Measurements from ENCODE around the gene GALK2.
"Not testable (repeated sequence)": the region's sequence is repeated elsewhere in the genome, so short reads cannot be mapped to it uniquely, and the experiment has no call there.

Gene GALK2

DNA sequence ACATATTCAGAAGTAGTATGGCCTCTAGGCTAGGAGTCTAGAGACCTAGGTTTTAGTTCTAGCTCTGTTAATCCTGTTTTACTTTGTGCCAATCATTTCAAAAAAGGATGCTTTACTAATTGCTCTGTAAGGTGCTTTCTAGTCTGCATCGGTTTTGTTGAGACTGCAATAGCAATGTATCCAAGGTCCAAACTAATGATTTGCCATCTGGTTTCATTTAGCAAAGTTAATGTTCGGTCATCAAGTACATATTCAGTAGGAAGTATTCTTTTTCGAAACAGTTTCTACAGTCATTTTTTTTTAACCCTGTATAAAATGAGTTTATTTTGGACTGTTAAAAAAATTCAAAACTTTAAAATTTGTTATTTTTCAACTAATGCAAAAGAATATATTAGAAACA lies 2.0 kb upstream of the GALK2 start:
- no peak for DNase-seq

DNA sequence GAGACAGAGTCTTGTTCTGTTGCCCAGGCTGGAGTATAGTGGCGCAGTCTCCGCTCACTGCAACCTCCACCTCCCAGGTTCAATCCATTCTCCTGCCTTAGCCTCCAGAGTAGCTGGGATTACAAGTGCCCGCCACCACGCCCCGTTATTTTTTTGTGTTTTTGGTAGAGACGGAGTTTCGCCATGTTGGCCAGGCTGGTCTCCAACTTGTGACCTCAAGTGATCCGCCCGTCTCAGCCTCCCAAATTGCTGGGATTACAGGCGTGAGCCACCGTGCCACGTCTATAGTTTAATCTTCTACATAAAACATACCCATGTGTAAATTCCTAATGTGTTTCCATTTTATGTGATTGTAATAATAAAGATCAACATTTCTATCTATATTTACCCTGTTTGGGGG lies 1.7 kb downstream of the GALK2 start:
- no peak for DNase-seq

DNA sequence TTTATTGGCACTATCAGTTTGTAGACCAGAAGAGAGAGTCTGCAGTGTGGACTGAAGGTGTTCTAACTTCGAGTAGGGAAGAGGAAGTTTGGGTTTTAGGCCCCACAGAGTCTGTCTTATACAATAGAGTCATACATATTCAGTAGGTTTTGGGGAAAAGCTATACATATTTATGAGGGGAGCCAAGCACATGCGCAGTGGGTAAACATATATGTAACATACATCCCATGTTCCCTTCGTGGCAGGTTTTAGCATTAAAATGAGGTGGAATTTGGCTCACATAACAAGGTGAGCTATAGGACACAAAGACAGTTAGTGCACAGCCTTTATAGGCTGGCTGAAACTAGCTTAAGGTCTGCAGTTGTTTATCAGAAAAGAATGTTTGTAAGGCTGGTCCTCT lies 4.9 kb downstream of the GALK2 start:
- no peak for DNase-seq

DNA sequence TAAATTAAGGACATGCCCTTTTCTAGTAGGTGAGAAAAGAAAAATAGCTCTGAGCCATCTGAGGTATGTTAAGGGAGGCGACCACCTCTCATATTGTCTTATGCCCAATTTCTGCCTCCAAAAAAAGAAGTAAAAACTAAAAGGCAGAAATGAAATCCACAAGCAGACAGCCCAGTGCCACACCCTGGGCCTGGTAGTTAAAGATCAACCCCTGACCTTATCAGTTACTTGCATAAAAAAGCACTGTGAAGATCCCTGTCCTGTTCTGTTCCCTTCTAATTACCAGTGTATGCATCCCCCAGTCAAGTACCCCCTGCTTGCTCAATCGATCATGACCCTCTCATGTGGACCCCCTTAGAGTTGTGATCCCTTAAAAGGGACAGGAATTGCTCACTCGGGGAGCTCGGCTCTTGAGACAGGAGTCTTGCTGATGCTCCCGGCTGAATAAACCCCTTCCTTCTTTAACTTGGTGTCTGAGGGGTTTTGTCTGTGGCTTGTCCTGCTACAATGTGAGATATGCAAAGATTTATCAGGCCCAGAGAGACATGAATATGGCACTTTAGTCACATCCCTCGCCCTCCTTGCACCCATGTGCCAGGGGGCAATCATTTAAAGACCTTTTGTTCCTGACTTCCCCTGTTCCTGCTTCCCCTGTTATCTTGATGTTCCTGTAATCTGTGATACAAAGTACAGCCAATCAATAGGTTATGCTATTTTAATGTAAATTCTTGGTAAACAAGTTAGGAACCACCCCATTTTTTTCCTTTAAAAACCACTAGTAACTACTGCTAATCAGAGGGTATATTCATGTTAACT lies 5.7 kb downstream of the GALK2 start:
- not testable (repeated sequence) for DNase-seq

DNA sequence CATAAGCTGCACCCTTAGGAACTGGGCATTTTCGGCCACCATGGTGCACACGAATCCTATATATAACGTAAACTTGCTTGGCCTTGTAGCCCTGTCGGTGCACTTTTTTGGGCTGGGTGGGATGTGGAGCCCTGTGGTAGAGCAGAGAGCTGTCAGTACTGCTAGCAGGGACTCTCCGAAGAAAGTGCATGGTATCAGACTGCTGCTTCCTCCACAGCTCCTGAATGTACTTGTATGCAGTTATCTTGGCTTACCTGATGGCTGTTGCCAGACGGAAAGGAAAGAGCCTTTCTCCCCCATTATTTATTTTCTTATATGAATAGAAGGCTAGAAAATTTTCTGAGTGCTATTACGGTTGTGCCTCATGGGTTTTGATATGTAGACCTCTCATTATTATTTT lies 8.4 kb downstream of the GALK2 start:
- DNase-seq = no peak

DNA sequence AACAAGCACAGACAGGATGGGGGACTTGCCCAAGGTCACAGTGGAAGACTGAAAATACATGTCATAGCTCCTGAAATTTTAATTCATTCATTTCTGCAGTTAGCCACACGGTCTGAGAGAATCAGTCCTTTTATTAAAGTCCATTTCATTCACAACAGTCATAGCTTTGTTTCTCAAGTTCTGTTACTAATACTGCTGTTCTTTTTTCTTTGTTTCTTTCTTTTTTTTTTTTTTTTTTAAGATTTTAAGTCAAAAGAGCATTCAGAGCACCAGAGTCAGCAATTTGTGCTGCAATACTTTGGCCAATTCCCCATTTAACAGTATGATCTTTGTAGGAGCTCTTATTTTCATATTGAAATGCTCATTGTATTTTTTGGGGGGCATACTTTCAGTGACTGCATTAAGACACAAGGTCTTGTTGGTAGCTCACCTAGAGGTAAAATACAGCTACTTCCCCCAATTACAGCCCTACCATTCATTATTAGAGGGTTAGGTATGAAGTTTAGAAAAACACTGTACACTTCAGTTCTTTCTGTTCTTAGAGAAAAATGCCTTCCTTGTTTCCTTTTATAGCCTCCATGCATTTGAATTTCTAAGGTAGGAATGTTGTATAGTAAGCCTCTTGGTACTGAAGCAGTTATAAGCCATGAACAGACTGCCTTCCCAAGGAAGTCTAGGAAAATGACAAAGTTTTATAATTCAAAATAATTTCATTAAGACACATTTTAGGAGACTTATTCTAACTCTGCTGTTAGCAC lies 9.6 kb downstream of the GALK2 start:
- DNase-seq = no peak

DNA sequence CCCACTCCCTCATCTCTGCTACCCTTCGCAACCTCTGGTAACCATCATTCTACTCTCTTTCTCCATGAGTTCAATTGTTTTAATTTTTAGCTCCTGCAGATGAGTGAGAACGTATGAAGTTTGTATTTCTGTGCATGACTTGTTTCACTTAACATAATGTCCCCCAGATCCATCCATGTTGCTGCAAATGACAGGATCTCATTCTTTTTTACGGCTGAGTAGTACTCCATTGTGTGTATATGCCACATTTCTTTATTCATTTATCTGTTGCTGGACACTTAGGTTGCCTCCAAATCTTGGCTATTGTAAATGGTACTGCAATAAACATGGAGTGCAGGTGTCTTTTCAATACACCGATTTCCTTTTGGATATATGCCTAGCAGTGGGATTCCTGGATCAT lies 12.1 kb downstream of the GALK2 start:
- no peak for DNase-seq

DNA sequence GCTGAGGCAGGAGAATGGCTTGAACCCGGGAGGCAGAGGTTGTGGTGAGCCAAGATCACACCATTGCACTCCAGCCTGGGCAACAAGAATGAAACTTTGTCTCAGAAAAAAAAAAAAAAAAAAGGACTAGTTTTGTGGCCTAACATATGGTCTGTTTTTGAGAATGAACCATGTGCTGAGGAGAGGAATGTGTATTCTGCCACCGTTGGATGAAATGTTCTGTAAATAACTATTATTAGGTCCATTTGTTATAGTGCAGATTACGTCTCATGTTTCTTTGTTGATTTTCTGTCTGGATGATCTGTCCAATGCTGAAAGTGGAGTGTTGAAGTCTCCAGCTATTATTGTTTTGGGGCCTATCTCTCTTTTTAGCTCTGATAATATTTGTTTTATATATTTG lies 13.7 kb downstream of the GALK2 start:
- not testable (repeated sequence) for DNase-seq

DNA sequence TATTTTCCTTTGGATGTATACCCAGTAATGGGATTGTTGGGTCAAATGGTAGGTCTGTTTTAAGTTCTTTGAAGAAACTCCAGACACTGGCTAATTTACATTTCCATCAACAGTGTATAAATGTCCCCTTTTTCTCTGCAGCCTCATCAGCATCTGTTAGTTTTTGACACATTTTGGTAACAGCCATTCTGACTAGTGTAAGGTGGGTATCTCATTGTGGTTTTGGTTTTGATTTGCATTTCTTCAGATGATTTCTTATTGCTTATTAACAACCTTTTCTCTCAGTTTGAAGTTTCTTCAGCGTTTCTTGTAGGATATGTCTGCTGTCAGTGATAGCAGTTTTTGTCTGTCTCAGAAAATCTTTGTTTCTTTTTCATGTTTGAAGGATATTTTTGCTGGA lies 15.4 kb downstream of the GALK2 start:
- no peak for DNase-seq

DNA sequence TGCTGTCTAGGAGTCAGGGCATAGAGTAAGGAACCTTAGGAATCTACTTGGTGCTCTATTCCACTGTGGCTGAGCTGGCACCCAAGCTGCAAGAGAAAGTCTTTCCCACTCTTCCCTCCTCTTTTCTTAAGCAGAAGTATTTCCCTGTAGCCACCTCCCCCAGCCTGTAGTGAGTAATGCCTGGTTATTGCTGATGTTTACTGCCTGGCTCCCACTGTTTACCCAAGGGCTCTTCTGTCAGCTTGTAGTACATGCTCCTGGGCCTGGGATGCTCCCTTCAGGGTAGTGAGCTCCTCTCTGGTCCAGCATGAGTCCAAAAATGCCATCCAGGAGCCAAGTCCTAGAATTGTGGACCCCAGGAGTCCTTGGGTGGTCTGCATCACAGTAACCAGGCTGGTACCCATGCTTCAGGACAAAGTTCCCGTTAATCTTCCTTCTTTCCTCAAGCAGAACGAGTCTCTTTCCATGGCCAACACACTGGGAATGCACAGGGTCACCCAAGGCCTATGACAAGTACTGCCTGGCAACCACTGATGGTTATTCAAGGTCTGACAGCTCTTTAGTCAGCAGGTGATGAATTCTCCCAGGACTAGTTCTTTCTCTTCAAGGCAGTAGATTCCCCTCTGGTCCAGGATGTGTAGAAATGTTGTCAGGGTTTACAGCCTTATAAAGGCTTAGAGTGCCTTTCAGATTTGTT lies 17.6 kb downstream of the GALK2 start:
- DNase-seq = no peak

DNA sequence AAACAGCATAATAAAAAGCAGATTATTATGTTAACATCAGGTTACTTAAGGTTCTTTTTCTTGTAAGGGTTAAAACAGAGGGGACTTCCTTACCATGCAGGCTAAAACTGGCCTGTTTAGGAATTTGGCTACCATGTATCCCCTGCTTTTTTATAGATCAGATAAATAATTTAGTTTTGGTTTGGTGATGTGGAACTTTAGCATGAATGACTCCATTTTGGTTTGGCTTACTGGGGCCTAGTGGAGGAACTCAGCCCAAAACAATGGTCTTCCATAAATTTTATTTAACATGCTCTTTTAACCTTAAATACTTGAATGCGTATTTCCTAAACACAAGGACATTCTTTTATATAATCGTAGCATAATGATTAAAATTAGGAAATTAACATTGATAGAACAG lies 18.9 kb downstream of the GALK2 start:
- DNase-seq = no peak

DNA sequence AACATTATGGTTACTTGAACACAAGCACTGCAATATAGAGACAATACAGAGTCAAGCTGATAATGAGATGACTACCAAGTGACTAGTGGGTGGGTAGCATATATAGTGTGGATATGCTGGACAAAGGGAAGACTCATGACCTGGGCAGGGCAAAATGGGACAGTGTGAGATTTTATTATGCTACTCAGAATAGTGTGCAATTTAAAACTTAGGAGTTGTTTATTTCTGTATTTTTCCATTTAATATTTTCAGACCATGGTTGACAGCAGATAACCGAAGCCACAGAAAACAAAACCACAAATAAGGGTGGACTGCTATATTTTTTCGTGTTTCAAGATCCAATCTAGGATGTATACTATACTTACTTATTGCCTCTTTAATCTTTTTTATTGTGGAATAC lies 19.6 kb downstream of the GALK2 start:
- no peak for DNase-seq

DNA sequence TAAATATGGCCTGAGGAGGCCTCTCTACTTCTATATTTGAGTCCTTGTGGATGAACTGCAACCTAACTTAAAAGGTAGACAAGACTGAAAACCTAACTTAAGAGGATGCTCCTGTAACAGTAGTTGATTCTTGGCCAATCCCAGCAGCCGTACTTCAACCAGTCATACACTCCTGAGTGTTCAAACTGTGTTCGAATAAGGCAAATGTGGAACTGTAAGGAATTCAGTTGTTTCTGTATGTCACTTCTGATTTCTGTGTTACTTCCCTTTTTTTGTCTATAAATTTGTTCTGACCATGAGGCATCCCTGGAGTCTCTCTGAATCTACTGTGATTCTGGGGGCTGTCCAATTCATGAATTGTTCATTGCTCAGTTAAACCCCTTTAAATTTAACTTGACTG lies 20.5 kb downstream of the GALK2 start:
- DNase-seq = no peak

DNA sequence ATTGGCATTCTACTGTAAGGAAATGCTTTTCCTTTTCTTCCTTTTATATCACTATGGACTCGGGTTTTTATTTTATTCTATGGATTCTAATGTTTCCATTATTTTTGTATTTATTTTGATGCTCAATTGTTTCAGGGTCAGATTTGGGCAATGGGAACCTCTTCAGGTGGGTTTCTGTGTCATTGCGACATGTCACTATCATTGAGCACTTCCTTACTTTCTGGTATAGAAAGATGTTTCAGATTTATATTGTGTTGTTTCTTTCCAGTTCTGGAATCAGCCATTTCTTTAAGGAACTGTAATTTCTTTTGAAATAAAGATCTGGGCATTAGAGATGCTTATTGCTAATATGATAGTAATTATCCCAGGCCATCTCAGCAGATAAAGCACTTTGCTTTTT lies 21.8 kb downstream of the GALK2 start:
- DNase-seq = no peak

DNA sequence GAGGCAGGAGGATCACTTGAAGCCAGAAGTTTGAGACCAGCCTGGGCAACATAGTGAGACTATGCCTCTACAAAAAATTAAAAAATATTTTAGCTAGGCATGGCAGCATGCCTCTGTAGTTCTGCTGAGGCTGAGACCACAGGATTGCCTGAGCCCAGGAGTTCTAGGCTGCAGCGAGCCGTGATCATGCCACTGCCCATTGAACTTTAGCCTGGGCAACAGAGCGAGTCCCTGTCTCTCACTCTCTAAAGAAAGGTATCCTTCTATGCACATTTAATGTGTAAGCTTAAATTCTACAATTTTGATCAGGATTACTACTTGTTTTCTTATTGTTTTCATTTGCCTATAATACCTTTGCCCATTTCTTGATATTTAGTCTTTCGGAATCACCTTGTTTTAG lies 26.8 kb downstream of the GALK2 start:
- no peak for DNase-seq

DNA sequence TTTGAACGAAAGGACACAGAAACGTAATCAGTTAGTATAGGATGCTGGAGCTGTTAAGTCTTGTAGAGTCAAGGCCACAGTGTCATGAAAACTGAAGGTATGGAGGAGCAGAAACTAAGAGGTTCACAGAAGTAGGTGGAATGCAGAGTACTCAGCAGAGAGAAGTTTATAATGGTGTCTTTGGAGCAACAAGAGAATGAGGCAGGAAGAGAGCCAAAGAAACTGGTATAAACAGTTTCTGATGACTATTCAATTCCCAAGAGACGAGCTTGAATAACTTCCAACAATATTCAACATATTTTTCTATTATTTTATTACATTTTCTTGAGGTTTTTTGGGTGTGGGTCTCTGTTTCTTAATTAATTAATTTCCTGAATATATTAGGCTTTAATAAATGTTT lies 29.6 kb downstream of the GALK2 start:
- DNase-seq = no peak

DNA sequence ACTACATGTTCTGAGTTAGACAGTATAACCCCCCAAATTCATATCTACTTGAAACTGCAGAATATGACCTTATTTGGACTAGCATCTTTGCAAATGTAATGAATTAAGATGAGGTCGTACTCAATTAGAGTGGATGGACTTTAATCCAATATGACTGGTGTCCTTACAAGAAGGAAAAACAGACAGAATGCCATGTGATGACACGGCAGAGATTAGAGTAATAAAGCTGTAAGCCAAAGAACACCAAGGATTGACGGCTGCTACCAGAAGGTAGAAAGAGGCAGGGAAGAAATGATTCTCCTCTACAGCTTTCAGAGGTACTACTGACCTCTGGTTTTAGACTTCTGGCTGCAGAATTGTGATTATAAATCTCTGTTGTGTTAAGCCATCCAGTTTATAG lies 30.3 kb downstream of the GALK2 start:
- no peak for DNase-seq

DNA sequence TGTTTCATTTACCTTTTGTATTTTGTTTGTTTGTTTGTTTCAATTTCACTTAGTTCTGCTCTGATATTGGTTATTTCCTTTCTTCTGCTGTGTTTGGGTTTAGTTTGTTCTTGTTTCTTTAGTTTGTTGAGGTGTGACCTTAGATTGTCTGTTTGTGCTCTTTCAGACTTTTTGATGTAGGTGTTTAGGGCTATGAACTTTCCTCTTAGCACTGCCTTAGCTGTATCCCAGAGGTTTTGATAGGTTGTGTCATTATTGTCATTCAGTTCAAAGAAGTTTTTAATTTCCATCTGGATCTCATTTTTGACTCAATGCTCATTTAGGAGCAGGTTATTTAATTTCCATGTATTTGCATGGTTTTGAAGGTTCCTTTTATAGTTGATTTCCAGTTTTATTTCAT lies 38.1 kb downstream of the GALK2 start:
- not testable (repeated sequence) for DNase-seq

DNA sequence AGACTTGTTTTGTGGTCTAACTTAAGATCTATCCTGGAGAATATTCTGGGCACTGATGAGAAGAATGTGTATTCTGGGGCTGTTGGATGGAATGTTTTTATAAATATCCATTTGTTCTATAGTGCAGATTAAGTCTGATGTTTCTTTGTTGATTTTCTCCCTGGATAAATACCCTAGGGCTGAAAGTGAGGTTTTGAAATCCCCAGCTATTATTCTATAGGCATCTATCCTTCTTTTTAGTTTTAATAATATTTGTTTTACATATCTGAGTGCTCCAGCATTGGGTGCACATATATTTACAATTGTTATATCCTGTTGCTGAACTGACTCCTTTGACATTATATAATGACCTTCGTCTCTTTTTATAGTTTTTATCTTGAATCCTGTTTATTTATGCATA lies 42.9 kb downstream of the GALK2 start:
- no peak for DNase-seq

DNA sequence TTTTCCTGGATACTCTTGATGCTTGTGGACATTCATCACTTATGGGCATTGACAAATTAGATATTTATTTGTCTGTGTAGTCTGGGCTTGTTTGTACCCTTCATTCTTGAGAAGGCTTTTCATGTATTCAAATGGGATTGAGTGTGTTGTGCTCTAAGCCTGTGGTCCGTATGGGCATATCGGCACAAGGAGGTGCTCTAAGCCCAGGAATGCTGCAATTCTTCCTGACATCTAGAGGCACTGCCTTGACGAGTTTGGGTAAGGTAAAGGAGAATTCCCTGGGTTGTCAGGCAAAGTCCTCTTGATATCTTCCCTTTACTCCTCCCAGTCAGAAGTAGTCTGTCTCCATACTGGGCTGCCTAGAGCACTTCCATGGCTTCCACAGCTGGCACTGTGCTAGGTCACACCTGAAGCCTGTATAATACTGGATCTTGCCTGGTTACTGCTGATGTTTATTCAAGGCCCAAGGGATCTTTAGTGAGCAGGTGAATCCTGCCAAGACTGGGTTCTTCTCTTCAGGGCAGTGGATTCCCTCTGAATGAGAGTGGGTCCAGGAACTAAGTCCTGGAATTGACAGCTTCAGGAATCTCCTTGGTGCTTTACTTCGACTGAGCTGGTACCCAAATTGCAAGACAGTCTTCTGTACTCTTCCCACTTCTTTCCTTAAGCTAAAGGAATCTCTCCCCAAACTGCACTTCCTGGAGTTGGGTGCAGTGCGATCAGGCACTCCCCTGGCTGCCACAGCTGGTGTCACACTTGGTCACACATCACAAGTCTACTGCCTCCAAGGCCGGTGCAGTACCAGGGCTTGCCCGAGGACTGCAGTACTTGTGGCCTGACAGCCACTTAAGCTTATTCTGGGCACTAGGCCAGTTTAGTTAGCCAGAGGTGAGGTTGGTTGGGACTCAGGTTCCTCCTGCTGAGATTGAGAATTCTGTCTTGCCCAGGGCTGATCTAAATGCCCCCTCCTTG lies 46.0 kb downstream of the GALK2 start:
- no peak for DNase-seq

DNA sequence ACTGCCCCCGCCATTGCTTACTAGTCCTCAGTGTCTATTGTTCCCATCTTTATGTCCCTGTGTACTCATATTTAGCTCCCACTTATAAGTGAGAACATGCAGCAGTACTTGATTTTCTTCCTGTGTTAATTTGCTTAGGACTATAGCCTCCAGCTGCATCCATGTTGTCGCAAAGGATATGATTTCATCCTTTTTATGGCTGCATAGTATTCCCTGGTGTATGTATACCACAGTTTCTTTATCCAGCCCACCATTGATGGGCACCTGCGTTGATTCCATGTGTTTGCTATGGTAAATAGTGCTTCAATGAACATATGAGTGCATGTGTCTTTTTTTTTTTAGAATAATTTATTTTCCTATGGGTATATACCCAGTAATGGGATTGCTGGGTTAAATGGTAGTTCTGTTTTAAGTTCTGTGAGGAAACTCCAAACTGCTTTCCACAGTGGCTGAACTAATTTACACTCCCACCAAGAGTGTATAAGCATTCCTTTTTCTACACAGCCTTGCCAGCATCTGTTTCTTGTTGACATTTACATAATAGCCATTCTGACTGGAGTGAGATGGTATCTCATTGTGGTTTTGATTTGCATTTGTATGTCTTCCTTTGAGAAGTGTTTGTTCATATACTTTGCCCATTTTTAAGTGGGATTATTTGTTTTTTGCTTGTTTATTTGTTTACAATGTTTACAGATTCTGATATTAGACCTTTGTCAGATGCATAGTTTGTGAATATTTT lies 53.7 kb downstream of the GALK2 start:
- DNase-seq = no peak

Measured in NCI-H146 (cell line).